Activated CD8-positive, alpha-beta memory T cell treated with anti-CD3 and anti-CD28 coated beads for 36 hours (primary cell): ENCODE data around the gene NTRK3. TPM values are rescaled to one million over a fixed set of nuclear protein-coding genes. Genes with fewer than 3 reads are reported as not detected.

ENCODE experiments used
- CTCF ChIA-PET: fragments of 350-600 bp; sonication (Branson Sonifier 250); formaldehyde crosslinking; loops from one replicate; lab custom pipeline; 2021; ENCODE audit warnings: antibody characterized with exemption; lab: Charles Lee
- POLR2A ChIA-PET: fragments of 350-600 bp; sonication (Branson Sonifier 250); formaldehyde crosslinking; loops from one replicate; lab custom pipeline; 2021; ENCODE audit warnings: antibody characterized with exemption; lab: Charles Lee
- total RNA-seq, 2 experiments: library from RNA; stranded (reverse); gene quantifications; one replicate each; pipeline ENCODE4 v1.2.3, GENCODE V29; 2021

The NTRK3 gene
- total RNA-seq, 2 experiments from 2014 or later = not detected

GRCh38 chr15:87944050-87944449 lies 312.5 kb downstream of the NTRK3 start:
- ChIA-PET POLR2A (no interaction called here), CTCF (no interaction called here)

GRCh38 chr15:87943626-87944025 lies 312.9 kb downstream of the NTRK3 start:
- ChIA-PET POLR2A (no interaction called here), CTCF (no interaction called here)

- POLR2A ChIA-PET = no interaction called here
- CTCF ChIA-PET = no interaction called here
Observed at GRCh38 chr15:87942316-87942715, 314.2 kb downstream of the NTRK3 start.

GRCh38 chr15:87941606-87942005 lies 314.9 kb downstream of the NTRK3 start:
- POLR2A ChIA-PET = no interaction called here
- CTCF ChIA-PET = no interaction called here

- ChIA-PET POLR2A (no interaction called here), CTCF (no interaction called here)
Observed at GRCh38 chr15:87940768-87941167, 315.8 kb downstream of the NTRK3 start.

GRCh38 chr15:87939848-87940457 lies 316.6 kb downstream of the NTRK3 start:
- ChIA-PET POLR2A (no interaction called here), CTCF (no interaction called here)

- ChIA-PET POLR2A (no interaction called here), CTCF (no interaction called here)
Observed at GRCh38 chr15:87938031-87938430, 318.5 kb downstream of the NTRK3 start.

- ChIA-PET POLR2A (no interaction called here), CTCF (no interaction called here)
Observed at GRCh38 chr15:87935583-87935982, 321.0 kb downstream of the NTRK3 start.

- ChIA-PET CTCF (no interaction called here), POLR2A (no interaction called here)
Observed at GRCh38 chr15:87931584-87931983, 325.0 kb downstream of the NTRK3 start.

GRCh38 chr15:87930457-87930856 lies 326.1 kb downstream of the NTRK3 start:
- ChIA-PET POLR2A (no interaction called here), CTCF (no interaction called here)

- POLR2A ChIA-PET = no interaction called here
- CTCF ChIA-PET = no interaction called here
Observed at GRCh38 chr15:87929841-87930240, 326.7 kb downstream of the NTRK3 start.

GRCh38 chr15:87924433-87924832 lies 332.1 kb downstream of the NTRK3 start:
- ChIA-PET CTCF (no interaction called here), POLR2A (no interaction called here)

- POLR2A ChIA-PET = no interaction called here
Observed at GRCh38 chr15:87919064-87919463, 337.5 kb downstream of the NTRK3 start.

GRCh38 chr15:87917480-87917879 lies 339.1 kb downstream of the NTRK3 start:
- ChIA-PET POLR2A (no interaction called here), CTCF (no interaction called here)

More at GRCh38 chr15:87919064-87919463, 337.5 kb downstream of the NTRK3 start:
- CTCF ChIA-PET = no interaction called here

- ChIA-PET CTCF (no interaction called here), POLR2A (no interaction called here)
Observed at GRCh38 chr15:87916208-87916607, 340.3 kb downstream of the NTRK3 start.

- ChIA-PET POLR2A (no interaction called here), CTCF (no interaction called here)
Observed at GRCh38 chr15:87910301-87910700, 346.2 kb downstream of the NTRK3 start.

GRCh38 chr15:87907676-87908446 lies 348.7 kb downstream of the NTRK3 start:
- ChIA-PET POLR2A (no interaction called here), CTCF (no interaction called here)

- ChIA-PET POLR2A (no interaction called here), CTCF (no interaction called here)
Observed at GRCh38 chr15:87906444-87906843, 350.1 kb downstream of the NTRK3 start.

GRCh38 chr15:87902772-87903426 lies 353.6 kb downstream of the NTRK3 start:
- CTCF ChIA-PET = no interaction called here
- POLR2A ChIA-PET = no interaction called here

- POLR2A ChIA-PET = no interaction called here
Observed at GRCh38 chr15:87901926-87902690, 354.4 kb downstream of the NTRK3 start.

More at GRCh38 chr15:87901926-87902690, 354.4 kb downstream of the NTRK3 start:
- CTCF ChIA-PET = no interaction called here
